ENCODE data around the gene CD109.

GRCh38 chr6:73727114-73727513 is 31.1 kb downstream of the CD109 start:
- TF ChIP-seq CTCF (IDR thresholded peaks at IDR 0.05), result no peak
- TF ChIP-seq EZH2 (IDR thresholded peaks at IDR 0.05), result no peak
- TF ChIP-seq EZH2phosphoT487 (IDR thresholded peaks at IDR 0.05), result no peak
